IPS DF 4.7 (cell line): ENCODE data around the gene CDK4.

ENCODE experiments used
- DNase-seq: peaks from one replicate; pipeline ENCODE4 v3.0.0-alpha.2; 2013; ENCODE audit warnings: low spot score; ENCODE audit errors: extremely low read depth

CDK4 gene

DNA sequence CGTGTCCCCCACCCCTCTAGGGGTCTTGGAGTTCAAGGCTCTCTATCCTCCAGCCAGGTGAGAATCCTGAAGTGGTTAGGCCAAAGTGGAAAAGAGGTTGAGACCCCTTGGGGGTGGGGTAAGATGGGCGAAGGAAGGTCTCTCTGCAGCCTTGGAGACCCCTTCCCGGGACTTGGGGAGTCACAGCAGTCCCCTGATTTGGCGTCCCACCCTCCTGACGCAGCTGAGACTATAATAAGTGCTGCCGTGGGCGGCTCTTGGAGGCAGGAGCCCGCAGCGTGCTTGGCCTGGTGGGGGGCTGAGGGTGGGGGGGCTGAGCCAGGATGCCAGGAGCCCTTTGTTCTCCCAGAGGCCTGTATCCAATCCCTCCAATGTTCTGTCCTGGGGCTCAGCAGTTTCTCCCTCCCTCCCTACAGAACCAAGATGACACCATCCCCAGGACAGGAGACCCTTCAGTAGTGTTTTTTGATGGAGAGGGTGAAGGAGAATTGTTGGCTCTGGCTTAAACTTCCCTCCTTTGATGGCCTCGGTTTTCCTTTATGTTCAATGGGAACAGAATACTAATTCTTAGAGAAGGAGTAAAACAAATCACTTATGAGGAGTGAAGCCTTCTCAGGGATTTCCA is 12.1 kb downstream of the CDK4 start:
- DNase-seq = no peak

DNA sequence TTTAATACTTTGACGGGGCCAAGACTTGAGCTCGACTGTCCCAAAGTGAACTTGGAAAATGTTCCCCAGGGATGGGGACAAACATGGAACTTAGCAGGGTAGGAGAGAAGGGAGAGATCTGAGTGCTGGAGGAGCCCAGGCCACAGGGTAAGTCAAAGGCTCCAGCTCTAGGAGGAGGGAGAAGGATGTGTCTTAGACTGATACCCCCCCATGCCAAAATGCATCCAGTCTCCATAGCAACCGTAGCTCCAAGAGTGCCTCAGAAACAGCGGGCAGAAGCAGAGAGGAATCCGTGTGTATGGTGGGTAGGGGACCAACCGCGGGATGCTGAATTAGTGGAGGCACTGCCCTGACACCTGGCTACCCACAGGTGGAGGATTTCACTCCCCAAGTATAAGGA is 12.7 kb downstream of the CDK4 start:
- DNase-seq = no peak

DNA sequence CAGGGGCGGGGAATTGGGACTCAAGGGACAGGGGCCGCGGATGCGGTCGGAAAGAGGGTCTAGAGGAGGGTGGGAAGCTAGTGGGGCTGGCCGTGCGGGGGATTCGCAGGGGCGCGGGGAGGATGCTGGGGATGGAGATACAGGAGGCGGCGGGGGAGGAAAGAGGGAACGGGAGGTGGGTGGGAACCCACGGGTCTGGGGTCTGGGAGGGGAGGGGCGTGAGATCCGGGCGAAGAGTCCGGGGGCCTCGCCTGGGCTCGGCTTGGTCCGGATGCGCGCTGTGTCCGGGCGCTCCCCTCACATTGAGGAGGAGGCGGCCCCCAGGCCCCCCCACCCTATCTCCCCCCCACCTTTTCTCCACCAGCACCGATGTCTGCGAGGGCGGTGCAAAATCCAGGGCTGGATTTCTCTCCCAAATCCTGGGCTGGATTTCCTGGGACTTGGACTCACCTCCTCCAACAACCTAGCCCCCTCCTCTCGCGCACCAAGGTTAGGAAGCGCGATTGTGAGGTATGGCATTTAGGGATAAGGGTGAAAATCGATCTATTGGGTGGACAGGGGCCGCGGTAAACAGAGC is 13.4 kb downstream of the CDK4 start, which contains the start of gene AGAP2:
Gene AGAP2, minus strand, starts transcription at position 82 of the 577 bp plus-strand sequence. CDS start 496 bp downstream, outside the sequence.
- DNase-seq = no peak

DNA sequence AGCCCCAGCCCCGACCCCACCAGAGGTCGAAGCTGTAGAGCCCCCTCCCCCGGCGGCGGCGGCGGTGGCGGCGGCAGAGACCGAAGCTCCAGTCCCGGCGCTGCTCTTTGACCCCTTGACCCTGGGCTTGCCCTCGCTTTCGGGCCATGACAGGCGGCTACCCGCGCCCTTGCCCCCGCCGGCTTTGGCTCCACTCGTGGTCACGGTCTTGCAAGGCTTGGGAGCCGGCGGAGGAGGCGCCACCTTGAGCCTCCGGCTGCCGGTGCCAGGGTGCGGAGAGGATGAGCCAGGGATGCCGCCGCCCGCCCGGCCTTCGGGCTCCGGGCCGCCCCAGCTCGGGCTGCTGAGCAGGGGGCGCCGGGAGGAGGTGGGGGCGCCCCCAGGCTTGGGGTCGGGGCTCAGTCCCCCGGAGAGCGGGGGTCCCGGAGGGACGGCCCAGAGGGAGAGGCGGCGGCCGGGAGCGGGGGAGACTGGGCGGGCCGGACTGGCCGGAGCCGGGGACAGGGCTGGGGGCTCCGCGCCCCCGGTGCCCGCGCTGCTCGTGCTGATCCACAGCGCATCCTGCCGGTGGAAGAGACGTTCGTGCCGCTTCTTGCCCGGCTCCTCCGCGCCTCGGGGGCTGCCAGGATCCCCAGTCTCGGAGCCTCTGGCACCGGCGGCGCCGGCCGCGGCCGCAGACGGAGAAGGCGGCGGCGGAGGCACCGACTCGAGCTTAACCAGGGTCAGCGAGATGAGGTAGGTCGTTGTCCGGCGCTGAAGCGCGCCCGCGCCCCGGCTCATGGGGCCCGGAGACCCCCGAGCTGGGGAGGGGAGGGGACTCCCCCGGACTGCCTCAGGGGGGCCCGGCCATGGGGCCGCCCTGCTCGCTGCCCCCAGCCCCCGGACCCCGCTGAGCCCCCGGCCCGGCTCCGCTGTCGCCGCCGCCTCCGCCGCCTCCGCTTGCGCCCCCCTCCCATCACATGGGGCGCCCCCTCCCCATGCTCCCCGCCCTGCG is 14.3 kb downstream of the CDK4 start:
- no peak for DNase-seq

DNA sequence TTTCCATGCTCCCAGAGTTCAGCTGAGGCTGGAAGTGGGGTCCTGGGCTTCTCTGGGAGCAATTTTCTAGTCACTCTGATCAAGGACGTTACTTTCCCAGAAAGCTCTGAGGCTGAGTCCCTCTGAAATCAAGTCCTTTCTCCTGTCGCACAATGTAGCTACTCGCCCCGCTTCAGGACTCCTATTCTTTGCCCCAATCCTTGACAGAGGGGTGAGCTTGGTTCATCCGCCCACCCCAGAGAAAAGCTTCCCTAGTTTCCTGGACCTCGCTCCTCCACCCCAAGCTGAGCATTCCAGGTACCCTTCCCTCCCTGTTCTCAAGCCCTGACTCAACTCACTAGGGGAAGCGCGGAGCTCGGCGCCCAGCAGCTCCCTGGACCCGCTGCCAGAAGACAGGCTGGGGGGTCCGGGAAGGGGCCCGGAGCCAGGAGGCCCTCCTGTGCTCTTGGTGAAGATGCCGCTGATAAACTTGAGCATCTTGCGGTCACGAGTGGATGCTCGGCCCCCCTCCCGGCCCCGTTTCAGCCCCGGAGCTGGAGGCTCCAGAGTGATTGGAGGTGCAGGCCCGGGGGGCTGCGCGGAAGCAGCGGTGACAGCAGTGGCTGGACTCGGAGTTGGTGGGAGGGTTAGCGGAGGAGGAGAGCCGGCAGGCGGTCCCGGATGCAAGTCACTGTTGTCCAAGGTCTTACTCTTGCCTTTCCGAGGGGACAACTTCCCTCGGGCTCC is 15.2 kb downstream of the CDK4 start:
- no peak for DNase-seq

DNA sequence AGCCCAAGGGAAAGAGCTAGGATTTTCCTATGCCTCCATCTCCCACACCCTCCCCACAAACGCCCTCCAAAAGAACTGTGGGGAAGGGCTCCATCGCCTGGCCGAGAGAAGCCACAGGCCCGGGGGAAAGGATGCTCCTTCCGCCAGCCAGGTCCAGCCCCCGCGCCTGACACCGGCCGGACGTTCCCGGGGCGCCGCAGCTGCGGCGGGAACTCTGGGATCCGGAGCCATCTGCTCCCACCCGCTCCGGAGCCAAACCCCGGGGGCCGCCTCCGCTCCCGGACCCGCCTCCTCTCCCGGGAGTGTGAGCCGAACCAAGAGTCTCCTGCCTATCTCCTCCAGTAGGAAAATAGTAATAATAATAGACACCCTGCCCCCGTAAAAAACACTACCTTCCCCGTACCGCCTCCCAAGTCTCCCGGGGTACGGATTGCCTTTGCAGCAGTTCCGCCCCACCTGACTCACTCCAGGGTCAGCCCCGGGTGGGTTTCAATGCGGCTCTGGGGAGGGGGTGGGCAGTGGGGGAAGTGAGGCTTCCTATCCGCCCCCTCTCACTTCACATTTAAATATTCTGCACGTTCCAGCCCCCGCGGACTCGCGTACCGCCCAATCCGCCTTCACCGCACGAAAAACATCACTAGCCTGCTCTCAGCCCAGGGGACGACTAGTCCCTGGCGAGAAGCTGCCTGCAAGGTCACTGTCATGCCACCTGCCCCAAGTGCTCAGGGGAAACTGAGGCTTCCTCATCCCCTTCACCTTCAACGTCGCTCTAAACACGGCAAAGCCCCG is 16.0 kb downstream of the CDK4 start:
- DNase-seq = no peak

DNA sequence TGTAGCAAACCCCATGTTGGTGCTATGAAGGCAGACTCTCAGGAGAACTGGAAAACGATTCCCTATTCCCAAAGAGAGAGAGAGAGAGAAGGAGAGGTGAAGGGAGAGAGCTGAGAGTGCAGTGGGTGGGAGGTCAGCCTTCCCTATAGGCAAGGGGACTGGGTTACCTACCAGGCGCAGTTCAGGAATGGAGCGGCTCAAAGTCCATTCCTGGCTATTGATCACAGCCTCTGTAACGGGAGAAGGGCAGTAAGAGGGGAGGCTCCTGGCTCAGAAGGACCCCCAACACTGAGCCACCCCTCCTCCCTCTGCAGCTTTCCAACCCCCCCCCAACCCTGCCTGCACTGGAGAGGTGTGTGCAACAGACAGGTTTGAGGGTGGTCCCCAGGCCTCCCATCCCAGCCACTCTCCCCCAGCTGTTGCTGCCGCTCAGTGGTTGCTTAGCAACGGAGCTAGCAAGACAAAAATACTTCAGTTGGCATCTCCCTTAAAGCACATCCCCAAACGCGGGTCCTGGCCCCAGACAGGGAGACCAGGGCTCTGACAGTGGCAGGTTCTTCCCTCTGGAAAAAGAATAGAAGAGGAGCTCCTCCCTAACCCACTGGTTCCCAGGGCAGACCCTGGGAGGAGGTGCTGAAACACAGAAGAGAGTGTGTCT is 16.8 kb downstream of the CDK4 start:
- DNase-seq = no peak

DNA sequence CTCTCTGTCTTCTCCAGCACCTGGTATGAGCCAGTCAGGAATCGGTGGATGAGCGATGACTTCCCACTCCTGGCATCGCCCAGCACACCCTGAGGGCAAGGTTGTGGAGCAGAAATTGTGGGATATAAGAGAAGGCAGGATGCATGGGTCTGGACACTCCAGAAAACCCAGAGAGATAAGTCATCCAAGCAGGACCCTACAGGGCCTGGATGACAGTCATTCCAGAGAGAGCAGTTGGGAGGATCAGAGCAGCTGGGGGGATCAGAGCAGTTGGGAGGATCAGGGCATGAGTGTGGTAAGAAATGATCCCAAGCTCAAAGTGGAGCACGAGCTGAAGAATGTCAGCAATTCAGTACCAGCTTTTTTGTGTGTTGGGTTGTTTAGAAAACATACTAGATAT is 17.5 kb downstream of the CDK4 start:
- DNase-seq = no peak

DNA sequence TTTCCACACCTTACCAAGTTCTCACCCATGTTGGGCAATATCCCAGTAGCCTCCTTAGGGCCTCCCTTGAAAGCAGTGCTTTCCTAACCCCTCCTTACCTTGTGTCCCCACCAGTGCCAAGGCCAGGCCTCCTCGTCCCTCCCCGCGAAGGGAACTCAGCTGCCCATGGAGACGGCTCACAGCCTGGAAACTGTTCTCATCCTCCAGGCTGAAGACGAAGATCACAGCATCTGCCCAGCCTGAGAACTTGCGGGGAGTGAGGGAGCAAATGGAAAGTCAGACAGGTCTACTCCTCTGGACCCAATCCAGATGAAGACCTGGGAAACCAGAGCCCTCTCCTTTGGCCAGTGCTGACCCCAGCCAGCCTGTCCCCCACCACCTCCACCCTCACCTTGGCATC is 18.2 kb downstream of the CDK4 start:
- DNase-seq = no peak

DNA sequence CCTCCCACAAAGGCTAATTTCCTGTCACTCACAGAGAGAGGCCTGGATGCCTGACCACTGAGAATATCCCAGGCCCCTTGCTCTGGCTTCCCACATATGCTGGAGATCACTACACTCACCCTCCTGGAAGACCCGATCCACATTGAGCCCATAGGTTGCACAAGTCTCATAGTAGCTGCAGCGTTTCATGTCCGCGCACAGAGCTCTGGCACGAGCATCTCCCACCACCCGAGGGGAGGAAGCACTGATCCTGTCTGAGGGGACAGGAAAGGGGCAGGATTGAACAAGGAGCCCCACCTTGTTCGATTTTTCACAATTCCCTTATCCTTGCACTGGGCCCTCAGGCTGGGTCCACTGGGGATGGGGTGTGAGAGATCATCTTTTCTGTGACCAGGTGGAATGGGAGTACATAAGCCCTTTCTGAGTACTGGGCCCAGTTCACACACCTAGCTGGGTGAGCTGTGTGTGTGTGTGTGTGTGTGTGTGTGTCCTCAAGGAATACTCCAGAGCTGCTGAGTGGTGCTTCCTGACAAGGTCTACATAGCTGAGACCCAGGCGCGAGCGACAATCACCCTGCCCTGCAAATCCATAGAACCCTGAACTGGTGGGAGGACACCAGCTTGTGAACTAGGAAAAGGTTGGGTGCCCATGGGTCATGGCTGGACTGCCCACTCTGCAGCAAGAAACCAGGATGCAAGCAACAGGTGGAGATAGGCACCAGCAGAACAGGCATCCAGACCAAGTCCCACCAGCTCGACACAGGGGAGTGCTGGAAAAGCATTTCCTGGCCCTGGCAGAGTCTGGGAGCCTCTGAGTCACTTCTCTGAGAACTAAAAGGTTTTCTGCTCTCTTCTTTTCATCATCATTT is 19.1 kb downstream of the CDK4 start:
- DNase-seq = no peak

DNA sequence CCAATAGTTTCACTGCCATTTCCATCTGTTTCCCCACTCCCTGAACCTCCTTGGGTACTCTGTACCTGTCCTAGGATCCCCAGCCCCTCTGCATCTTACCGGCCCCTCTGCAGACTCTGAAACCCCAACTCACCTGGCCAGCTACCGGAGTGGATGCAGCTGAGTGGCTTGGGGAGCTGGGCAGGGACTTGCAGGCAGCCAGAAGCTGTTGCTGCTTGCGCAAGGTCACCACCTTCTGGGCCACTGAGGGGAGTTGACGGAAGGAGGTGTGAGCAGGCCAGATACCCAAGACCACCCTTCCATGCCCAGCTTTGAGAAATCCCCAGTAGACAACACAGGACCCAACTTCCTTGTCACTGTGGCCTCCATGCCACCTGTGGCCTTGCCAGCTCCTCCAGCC is 19.8 kb downstream of the CDK4 start:
- DNase-seq = no peak

DNA sequence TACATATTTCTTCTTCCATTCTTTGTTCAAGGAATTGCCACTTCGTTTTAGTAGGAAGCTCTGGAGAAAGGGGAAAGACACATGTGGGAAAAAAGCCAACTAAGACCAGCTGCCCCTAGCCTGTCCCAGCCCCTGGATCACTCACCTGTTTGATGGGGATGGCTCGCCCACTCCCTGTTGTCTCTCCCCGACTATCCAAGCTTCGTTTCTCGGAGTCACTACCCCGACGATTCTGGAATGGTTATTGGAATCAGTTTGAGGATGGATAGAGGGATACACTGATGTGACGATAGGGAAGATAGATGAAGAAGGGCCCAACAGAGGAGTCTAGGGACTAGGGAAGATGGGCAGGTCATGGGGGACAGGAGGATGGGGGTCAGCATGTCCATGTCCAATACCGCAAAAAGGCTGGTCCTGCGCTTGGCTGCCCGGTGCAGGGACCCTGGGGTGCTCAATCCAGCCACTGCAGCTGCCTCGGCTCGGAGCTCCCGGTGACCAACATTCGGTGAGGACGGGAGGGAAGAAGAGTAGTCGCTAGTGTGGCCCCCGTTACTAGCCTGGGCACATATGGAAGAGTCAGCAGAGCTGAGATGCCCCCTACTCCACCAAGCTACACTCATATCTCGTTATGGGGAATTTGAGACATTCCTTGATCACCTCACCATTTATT is 20.6 kb downstream of the CDK4 start:
- no peak for DNase-seq

DNA sequence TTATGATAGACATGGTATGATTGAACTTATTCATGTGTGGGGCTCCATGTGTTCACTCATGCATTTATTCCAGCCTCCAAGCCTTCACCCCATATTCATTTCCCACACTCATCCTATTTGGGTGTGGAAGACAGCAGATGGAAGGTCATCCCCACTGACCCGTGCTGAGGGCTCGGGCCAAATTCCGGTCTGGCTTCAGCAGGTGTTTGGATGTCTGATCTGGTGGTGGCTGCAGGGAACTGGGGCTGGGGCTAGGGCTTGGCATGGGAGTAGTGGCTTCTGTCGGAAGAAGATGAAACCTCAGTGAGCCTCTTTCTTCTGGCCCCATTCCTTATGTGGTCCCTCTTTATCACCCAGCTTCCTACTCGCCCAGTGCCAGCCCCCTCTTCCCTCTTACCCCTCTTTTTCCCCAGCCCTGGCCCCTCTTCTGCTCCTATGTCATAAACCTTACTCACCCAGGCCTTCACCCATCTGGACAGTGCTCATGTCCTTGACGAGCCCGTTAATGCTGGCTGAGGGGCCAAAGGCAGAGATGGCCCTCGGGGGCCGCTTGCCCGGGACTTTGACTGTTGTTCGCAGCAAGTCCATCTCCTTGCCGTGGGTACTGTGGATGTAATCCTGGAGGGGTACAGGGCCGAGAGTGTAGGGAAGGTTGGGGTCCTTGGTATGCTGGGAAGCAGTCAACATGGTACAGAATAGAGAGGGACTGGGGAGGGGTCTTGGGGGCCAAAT is 21.6 kb downstream of the CDK4 start:
- DNase-seq = no peak

DNA sequence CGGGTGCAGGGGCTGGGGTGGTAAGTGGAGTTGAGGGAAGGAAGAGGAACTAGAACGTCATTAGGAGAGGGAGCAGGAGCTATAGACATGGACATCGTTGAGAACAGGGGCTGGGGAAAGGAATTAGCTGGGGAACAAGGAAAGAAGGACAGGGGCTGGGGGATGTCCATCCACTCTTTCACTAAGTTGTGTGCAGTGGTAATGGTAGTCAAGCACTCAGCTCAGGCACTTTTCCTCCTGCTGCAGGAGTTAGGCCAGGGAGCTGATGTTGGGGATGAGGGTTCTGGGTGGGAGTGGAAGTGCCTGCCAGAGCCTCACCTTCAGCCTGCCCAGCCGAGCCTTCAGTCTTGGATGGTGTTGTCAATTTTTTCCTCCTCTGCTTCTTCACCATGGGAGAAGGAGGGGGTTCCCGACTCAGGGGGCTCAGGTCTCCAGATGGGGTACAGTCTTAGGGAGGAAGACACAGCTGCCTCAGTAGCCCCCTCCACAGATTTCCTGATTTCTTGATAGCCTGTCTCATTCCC is 22.7 kb downstream of the CDK4 start:
- DNase-seq = no peak

DNA sequence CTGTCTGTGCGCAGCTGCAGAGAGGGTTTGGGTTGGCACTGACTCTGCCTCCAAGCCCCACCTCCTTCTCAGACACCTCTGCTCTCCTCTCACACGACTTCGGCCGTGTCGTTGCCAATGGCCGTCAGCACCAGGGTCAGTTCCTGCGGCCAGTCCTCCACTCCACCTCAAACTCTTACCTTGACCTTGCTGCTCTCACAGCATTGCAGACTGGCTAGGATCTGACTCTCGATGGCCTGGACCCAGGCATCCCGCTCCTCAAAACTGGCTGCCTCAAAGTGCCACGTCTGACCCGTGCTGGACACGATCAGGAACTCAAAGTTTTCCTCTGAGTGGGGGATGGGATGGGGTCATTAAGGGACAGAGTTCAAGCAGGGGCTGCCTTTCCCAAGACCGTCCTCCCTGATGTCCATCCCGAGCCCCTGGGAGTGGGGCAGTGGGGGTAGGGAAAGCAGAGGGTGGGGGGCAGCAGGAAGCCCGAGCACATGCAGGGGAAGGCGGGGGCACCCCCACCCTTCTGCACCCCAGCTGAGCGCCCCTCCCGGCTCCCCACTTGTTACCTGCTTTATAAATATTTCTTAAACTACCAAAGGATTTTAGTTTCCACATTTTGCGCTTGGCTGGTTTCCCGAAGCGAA is 24.2 kb downstream of the CDK4 start:
- no peak for DNase-seq

DNA sequence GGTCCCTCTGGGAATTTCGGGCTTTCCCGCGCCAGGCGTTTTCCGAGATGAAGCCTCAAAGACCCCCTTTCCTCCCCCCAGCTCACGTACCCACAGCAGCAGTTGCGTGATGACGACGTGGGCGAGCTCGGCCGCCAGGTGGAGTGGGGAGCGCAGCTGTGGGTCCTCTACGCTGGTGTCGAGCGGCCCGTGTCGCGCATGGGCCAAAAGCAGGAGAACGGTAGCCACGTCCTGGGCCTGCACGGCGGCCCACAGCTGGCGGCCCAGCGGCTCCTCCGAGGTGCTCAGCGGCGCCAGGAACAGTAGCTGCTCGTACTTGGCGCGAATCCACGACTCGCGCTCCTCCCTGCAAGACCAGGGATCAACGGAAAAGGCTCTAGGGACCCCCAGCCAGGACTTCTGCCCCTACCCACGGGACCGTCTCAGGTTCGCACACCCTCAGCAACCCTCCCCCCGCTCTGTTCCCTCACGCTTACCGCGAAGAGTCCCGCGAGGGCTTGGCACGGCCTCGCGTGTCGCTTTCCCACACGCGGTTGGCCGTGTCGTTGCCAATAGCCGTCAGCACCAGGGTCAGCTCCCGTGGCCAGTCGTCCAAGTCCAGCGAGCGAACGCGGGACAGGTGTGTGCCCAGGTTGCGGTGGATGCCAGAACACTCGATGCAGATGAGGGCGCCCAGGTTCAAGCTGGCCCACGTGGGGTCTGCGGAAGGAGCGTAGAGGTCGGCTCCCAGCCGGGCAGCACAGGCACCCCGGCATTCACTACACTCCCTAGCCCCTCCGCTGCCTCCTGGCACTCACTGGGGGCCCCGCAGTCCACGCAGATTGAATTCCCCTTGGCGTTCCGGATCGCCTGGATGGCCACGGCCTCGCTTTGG is 25.0 kb downstream of the CDK4 start:
- DNase-seq = no peak
